ENCODE measurements around the gene ANXA3.
A peak's percentile ranks its signal among the peaks of the same experiment; 100 is the strongest.
"Not testable (repeated sequence)": the region's sequence is repeated elsewhere in the genome, so short reads cannot be mapped to it uniquely, and the experiment has no call there.

ANXA3 gene

GRCh38 chr4:78551420-78552351 is at the start of gene ANXA3:
ANXA3 (plus strand) TSS chr4:78551770; CDS start chr4:78554474, 2,704 bp downstream.
- no peak for DNase-seq (ENCODE audit: low spot score)

- not testable (repeated sequence) for DNase-seq (ENCODE audit: low spot score)
Observed at GRCh38 chr4:78506260-78506659, 45.3 kb upstream of the ANXA3 start.

- no peak for DNase-seq (ENCODE audit: low spot score)
Observed at GRCh38 chr4:78509043-78509442, 42.5 kb upstream of the ANXA3 start.

GRCh38 chr4:78510108-78510507 is 41.5 kb upstream of the ANXA3 start:
- DNase-seq (ENCODE audit: low spot score), result no peak

GRCh38 chr4:78510681-78511080 is 40.9 kb upstream of the ANXA3 start:
- DNase-seq (ENCODE audit: low spot score), result no peak

GRCh38 chr4:78512357-78512920 is 39.1 kb upstream of the ANXA3 start:
- DNase-seq (ENCODE audit: low spot score), result no peak

- no peak for DNase-seq (ENCODE audit: low spot score)
Observed at GRCh38 chr4:78513411-78513975, 38.1 kb upstream of the ANXA3 start.

- DNase-seq (ENCODE audit: low spot score), result peak; percentile 64
Observed at GRCh38 chr4:78517050-78517652, 34.4 kb upstream of the ANXA3 start.

- no peak for DNase-seq (ENCODE audit: low spot score)
Observed at GRCh38 chr4:78518561-78518960, 33.0 kb upstream of the ANXA3 start.

GRCh38 chr4:78519962-78520361 is 31.6 kb upstream of the ANXA3 start:
- DNase-seq (ENCODE audit: low spot score), result no peak

GRCh38 chr4:78520808-78521226 is 30.8 kb upstream of the ANXA3 start:
- DNase-seq (ENCODE audit: low spot score), result no peak

- DNase-seq (ENCODE audit: low spot score), result no peak
Observed at GRCh38 chr4:78524009-78524408, 27.6 kb upstream of the ANXA3 start.

- no peak for DNase-seq (ENCODE audit: low spot score)
Observed at GRCh38 chr4:78525559-78525958, 26.0 kb upstream of the ANXA3 start.

- DNase-seq (ENCODE audit: low spot score), result no peak
Observed at GRCh38 chr4:78527103-78527502, 24.5 kb upstream of the ANXA3 start.

- no peak for DNase-seq (ENCODE audit: low spot score)
Observed at GRCh38 chr4:78527555-78527954, 24.0 kb upstream of the ANXA3 start.

GRCh38 chr4:78528327-78528726 is 23.2 kb upstream of the ANXA3 start:
- DNase-seq (ENCODE audit: low spot score), result no peak

GRCh38 chr4:78529569-78530209 is 21.9 kb upstream of the ANXA3 start:
- DNase-seq (ENCODE audit: low spot score), result peak; percentile 67

GRCh38 chr4:78532046-78532445 is 19.5 kb upstream of the ANXA3 start:
- DNase-seq (ENCODE audit: low spot score), result no peak

- no peak for DNase-seq (ENCODE audit: low spot score)
Observed at GRCh38 chr4:78533854-78534253, 17.7 kb upstream of the ANXA3 start.

- no peak for DNase-seq (ENCODE audit: low spot score)
Observed at GRCh38 chr4:78534286-78534955, 17.1 kb upstream of the ANXA3 start.

- DNase-seq (ENCODE audit: low spot score), result no peak
Observed at GRCh38 chr4:78542373-78542772, 9.2 kb upstream of the ANXA3 start.

Data from RKO (cell line).